Stimulated activated CD4-positive, alpha-beta T cell treated with anti-CD3 and anti-CD28 coated beads, Interleukin-12 subunit alpha, Interleukin-12 subunit beta, amount 100 ng/mL, for 4 hours (primary cell): ENCODE measurements around the gene SERPINA12.
"Not testable (repeated sequence)": the region's sequence is repeated elsewhere in the genome, so short reads cannot be mapped to it uniquely, and the experiment has no call there.

Source experiments
- DNase-seq: peaks from one replicate; pipeline ENCODE4 v3.0.0-alpha.2; 2020

SERPINA12 gene

GRCh38 chr14:94535506-94535905, 26.2 kb upstream of the SERPINA12 start:
- DNase-seq = no peak

DNA sequence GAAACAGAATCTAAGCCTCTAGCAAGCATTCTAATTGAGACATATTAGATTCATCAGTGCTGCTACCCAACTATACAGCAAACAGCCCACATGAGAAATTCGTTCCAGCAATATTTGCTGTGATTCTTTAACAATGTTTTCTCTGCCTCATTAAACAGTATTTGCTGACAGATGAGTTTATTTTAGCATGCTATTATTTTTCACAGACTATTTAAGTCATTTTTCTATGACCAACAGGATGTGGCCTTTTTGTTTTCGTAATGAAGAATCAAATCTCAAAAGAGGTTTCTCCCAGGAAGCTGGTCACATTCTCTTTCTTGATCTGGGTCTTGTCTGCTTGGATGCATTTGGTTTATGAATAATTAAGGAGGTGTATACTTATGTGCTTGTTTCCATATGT, 23.2 kb upstream of the SERPINA12 start:
- DNase-seq = no peak

DNA sequence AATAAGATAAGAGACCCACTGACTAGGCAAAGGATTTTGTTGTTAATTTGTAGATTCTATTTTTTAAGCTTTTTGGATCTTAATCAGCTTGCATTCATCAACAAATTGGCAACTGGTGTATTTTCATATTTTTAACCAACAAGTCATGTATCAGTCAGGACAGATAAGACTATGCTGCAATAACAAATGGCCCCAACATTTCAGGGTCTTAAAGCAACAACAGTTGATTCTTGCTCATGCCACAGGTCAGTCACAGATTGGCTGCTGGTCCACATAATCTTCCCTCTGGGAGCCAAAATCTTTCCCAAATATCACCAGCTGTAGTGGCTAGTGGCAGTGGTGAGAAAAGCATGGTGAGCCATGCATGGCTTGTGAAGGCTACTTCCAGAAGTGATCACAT, 21.9 kb upstream of the SERPINA12 start:
- DNase-seq = no peak

- no peak for DNase-seq
These were observed 14.8 kb upstream of the SERPINA12 start for GRCh38 chr14:94524093-94524492.

DNA sequence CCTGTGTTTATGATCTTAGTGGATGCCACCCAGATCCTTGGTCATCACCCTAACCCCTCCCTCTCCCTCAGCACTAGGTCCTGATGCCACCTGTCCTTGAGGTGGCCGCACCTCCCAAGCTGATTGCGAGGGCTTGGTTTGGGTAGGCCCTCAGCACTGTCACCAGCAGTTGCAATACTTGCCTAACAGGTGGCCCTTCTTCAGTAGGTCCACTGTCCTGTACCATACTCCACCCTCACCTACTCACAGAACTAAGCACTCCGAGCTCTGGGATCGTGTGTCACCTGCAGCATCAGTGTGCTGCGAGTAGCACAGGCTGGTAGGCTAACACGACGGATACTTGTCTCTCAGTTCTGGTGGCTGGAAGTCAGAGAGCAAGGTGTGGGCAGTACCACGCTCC, 14.0 kb upstream of the SERPINA12 start:
- no peak for DNase-seq

GRCh38 chr14:94522115-94522724, 13.0 kb upstream of the SERPINA12 start:
- no peak for DNase-seq

DNA sequence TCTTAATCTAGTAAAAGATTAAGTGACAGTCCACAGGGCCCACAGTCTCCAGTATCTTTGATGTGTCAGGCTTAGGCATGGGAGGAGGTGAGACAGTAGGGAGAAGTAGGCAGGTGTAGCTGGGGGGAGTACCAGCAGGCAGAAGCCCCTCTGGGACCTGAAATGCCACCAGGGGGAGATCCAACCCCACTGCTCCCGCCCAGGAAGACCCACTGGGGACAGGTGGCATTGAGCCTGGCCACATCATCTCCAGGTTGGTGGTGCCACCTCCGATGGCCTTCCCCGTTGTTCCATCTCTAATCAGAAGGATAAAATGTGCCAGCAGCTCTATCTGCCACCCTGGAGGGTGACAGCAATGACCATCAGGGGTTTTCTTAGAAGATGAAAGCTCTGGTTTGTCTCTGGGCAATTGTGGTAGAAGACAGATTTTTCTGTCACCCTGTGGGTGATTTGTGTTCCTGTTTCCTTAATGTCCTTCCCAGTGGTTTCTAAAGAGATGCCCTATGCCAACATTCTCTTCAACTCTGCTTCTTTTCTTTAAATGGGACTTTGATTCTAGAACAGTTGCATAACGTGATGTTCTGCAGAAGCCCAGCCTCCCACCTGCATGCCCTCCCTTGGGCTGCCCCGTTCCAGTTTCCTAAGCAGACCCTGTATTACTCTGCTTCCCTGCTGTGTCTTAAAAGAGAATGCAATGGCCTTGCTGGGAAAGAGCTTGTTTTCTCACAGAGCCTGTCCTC, 12.3 kb upstream of the SERPINA12 start:
- no peak for DNase-seq

DNA sequence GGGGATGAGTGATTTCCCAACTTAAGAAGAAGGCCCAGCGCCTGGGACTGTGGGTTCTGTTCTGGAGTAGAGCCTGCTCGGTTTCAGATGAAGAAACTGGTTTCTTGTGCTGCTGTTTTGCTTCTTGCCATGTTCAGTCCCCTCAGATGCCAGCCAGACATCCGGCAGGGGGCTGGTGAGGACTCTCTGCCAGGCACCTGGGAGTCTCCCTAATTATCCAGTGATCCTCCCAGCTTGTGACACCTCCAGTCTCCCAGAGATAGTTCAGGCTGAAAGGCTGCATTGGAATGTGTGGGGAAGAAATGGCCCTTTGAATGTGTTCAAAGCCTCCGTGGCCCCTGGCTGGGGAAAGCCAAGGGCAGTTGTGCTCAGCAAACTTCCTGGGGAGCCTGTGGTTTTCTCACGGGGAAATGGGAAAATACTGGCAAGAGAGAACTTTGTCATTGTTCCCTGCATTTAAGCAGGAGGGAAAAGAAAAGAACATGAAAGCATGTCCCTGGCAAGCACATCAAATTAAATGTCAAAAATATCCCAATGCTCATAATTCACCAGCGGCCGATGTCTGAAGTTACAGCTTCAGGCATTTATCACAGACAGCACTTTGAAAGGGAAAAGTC, 8.5 kb upstream of the SERPINA12 start:
- DNase-seq = no peak

DNA sequence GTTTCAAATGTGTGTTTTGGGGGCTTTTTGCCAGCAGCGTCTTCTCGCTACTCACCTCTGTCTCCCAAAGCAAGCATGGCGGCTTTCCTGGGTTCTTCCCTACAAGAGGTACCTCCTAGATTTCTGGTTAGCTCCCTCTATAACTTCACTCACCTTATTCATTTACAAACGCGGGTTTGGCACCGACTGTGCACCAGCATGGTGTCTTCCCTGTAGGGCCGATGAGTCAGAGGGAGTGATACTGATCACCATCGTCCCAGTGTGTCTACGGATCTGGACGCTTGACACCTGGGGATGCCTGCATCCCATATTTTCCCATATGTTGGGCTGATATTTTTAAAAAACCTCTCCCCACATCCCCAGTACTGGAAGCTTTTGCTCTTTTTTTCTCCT, 8.0 kb upstream of the SERPINA12 start:
- no peak for DNase-seq

DNA sequence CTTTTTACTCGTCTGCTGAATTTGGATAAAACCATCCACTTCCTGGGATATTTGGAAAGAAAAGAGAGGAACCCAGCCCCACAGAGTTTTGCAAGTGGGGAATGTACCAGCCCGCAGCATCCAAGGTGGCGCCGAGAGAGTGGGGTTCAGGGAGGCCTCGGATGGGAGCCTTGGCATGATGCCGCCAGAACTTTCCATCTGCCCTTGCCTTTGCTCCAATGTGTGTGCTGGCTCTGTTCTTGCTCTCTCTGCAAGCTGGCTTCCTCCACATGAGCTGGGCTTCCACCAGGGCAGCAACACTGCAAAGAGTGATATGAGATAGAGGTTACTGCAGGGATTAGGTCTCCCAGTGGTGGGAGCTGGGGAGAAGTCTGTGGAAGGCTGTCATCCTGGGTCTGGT, 6.6 kb upstream of the SERPINA12 start:
- no peak for DNase-seq

GRCh38 chr14:94515426-94515825, 6.2 kb upstream of the SERPINA12 start:
- no peak for DNase-seq

DNA sequence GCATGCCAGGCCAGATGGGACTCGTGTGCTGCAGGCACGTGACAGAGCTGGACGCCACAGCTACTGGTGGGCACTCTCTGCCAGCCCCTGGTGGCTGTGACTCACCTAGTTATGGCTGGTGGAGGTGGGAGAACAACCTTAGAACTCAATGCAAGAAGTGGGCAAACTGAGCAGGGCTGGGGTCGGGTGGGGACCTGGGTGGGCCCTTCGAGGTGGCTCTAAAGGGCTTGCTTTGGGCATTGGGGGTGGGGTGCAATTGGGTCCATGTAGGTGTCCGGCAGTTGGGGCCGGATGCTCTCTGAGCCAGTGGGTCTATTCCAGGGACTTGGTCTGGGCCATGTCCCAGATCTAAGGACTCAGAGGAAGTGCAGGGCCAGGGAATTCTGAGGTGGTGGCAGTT, 5.1 kb upstream of the SERPINA12 start:
- DNase-seq = no peak

DNA sequence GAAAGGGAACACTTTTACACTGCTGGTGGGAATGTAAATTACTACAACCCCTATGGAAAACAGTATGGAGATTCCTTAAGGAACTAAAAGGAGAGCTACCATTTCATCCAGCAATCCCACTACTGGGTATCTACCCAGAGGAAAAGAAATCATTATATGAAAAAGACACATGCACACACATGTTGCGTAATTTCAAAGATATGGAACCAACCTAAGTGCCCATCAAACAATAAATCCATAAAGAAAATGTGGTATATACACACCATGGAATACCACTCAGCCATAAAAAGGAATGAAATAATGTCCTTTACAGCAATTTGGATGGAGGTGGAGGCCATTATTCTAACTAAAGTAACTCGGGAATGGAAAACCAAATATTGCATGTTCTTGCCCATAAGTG, 1.2 kb upstream of the SERPINA12 start:
- DNase-seq = not testable (repeated sequence)

DNA sequence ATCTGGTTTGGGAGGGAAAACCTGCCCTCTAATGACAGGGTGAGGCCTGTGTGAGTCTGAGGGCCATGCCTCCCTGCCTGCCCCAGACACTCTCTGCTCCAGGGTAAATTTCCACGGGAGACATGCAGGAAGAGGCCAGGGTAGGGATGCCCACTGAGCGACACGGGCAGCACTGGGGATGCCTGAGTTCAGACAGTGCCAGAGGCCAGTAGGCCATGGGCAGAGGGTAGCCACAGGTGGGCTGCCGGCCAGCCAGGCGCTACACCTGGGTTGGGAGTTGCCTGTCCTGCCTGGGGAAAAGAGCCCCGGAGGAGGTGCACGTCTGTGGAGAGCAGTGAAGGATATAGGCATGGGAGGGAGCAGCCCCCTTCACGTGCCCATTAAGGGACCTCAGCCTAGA, 3.6 kb downstream of the SERPINA12 start:
- no peak for DNase-seq

DNA sequence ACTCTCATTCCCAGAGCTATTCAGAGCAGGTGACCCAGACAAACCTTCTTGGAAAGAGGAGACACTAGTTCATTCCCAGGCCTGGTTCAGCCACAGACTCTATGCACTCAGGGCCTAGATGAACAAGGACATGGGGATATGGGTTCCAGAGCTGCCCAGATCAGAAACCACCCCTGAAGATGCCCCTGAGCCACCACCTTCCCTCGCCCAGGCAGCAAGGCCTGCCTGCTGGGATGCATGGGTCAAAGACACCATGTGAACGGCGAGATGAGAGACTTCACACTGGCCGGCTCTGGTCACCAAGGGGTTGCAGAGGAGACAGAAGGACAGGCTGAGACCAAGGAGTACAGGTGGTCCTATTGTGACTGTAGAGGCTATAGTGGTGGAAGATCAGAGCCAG, 4.1 kb downstream of the SERPINA12 start:
- DNase-seq = no peak

DNA sequence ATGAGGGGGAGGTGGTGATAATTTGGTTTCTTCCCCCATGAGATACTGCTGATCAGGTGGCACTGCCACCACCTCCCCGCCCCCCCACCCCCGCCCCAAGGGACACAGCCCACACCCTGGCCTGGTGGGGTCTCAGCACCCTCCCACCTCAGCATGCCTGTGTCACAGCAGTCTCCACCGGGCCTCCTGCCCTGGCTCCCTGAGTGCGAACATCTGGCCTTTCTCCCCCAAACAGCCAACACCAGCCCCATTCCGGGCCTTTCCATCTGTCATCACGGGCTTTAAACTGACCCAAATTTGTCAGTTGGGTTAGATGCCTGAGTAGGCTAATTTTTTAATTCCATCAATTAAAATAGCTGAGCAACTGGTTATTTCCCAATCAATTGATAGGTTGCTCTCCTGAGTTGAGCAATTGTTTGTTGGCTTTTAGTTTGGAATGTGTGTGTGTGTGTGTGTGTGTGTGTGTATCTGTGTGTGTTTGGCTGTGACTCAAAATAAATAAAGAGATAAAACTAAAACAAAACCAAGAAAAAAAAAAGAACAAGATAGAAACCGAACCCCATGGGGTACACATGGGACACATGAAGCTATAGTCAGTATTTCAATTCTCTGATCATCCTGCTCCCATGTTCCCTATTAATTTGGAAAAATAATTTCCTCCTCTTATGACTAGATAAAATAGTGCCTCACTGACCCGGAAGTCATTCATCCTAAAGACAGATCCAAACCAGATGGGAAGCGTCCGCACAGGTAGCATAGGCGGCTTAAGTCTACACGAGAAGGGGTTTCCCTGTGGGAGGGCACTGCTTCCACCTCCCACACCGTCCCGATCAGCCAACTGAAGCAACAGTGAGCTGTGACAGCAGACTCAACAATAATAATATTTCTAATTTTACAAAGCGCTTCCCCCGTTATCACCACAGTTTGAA, 7.4 kb downstream of the SERPINA12 start:
- no peak for DNase-seq

- no peak for DNase-seq
These were observed 9.0 kb downstream of the SERPINA12 start for GRCh38 chr14:94500264-94500663.

GRCh38 chr14:94499673-94500072, 9.6 kb downstream of the SERPINA12 start:
- no peak for DNase-seq

GRCh38 chr14:94498215-94498614, 11.1 kb downstream of the SERPINA12 start:
- no peak for DNase-seq

- no peak for DNase-seq
These were observed 15.2 kb downstream of the SERPINA12 start for GRCh38 chr14:94494085-94494484.

DNA sequence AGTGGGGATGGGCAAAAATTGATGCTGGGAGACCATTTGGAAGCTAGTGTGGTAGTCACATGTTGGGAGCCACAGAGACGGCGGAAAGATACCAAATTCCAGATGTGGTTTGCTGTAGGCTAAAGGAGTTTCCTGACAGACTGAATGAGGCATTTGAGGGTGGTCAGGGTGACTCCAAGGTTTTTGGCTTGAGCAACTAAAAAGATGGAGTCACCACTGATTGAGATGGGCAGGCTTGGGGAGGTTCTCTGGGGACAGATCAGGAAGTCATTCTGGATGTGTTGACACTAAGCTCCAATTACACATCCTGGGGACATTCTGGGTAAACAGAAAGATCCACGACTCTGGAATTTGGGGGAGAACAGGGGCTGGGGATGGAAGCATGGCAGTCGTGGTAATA, 17.8 kb downstream of the SERPINA12 start:
- no peak for DNase-seq

DNA sequence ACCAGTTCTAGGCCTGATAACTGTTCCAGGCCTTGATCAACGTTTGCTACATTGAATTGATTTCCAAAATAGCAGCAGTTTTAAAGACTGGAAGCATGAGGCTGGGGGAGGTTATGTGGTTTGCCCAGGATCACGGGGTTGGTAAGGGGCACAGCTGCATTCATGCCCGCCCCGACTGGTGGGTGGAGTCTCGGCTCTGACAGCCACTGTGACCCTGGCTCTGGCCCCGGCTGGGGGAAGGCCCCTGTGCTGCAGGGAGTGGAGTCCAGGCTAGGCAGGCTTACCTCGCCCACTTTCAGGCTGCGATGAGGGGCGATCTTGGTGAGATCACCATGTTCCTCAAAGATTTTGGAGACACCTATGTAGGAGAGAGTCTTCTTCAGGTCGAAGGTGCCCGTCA, 19.9 kb downstream of the SERPINA12 start:
- DNase-seq = no peak

DNA sequence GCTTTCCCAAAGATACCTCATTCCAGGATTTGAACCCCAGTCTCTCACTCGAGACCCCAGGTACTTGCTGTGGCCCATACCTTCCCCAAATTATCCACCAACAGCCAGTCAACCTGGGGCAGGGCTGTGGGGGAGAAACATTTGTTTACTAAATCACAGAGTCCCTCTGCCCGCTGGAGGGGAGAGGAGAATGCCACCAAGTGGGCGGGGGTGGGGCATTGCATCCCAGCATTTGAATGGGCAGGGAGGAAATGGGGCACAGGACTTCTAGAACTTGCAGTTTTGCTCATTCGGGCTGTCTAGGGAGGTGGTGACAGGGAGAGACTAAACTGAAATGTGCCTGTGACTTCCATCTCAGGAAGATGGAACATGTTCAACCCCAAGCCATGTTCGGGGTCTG, 22.4 kb downstream of the SERPINA12 start:
- no peak for DNase-seq
